Measurements from ENCODE around the gene MCEE.
"Not testable (repeated sequence)": the region's sequence is repeated elsewhere in the genome, so short reads cannot be mapped to it uniquely, and the experiment has no call there.

The MCEE gene

DNA sequence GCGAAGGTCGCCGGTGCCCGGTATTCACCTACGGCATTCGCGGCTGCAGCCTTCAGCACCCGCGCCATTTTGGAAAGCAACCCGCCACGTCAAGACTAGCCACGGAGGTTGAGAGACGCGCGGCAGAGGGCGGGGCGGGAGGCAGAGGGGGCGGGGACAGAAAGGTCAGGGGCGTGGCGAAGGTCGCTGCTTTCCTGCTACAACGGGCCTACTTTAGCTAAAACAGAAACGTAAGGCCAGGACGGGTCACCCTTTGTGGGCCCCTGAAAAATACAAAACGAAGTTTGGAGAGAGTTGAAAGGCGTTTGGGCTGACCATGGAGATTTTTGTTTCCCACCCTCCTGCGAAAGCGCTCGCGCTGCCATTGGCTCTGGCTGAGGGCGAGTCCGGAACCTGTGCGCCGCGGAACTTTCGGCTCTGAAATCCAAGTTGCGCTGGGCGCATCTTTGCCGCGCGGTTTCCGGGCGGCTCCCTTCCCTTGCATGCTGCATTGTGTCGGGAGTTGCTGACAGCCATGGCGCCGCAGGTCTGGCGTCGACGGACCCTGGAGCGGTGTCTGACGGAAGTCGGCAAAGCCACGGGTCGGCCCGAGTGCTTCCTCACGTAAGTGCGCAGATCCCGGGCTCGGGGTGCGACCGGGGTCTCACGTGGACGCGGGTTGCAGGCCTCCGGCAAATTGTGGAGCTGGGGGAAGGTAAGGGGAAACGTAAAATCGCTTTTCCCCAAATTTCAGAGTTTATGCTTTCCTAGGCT is at the start of gene MCEE, which contains the start of gene MPHOSPH10:
TSS of gene MCEE (minus strand) at position 78 of the 753 bp plus-strand sequence. CDS start at position 68, 10 bp downstream.
TSS of gene MPHOSPH10 (plus strand) at position 483 of the 753 bp plus-strand sequence. CDS start at position 515, 32 bp downstream.
- DNase-seq (ENCODE audit: low read depth in 2 of 2) = peak; percentile 78 to 80

DNA sequence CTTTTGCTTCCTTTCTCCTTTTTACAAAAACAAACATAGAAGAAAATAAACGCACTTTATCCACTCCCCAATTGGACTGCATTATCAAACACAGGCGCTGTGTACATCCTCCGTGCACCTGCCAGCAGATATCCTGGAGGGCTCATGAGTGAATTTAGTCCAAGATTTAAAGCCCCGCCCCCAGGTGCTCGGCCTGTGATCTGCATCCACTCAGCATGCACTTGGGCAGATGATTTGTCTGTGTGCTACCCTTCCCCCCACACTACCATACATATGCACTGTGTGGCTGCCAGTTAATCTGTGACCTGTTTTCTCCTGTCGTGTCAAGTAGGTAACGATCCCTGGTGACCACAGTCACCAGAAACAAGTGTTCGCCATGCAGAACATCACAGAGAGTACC is 48.8 kb upstream of the MCEE start:
- DNase-seq (ENCODE audit: low read depth in 2 of 2) = not testable (repeated sequence)

DNA sequence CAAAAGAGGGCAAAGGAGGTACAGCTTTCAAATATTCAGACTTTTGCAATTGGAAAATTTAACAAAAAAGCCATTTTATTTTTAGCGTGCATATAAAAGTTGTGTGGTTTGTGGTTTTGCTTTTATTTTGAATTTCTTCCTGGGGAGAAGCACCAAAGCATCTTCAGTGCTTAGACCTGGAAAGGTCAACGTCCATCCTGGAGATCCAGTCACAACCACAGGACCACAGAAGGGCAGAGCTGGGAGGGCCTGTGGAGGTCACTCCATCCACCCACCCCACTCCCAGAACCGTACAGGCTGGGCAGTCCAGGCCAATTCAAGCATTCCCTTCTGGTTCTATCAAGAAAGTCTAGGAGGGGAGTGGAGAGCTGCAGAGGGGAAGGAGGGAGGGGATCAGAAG is 44.2 kb upstream of the MCEE start:
- DNase-seq (ENCODE audit: low read depth in 2 of 2) = no peak

DNA sequence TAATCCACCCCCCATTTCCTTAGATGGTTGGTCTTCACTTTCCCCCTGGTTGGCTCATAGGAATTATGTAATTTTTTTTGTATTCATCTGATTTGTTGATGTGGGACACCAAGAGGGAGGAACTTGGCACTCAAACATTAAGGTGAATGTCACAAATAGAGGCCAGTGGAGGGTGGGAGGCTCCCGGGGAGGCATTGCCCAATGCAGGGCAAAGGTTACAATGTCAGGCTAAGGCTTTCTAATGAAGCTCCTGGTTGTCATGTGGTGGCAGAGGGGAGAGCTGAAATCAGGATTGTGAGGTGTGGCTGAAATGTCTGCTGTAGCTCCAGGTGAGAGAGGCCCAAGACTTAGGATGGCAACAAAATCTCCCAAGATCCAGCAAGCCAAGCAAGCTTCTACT is 43.1 kb upstream of the MCEE start:
- no peak for DNase-seq (ENCODE audit: low read depth in 2 of 2)

DNA sequence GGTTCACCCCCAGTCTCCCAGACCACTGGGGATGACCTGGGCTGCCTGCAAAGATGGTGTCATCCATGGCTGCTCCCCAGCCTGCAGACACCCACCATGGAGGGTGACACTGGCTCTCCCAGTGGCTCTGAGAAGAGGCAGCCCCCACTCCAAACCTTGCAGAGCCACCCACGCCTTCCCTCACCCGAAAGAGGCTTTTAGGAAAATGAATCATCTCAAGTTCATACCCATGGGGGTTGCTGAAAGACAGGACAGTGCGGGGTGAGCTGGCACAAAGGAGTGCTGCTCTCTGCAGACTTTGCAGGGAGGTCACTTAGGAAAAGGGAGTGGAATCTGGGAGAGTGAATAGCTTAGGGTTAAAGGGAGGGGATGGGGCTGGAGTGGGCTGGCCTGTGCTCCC is 36.8 kb upstream of the MCEE start:
- no peak for DNase-seq (ENCODE audit: low read depth in 2 of 2)

DNA sequence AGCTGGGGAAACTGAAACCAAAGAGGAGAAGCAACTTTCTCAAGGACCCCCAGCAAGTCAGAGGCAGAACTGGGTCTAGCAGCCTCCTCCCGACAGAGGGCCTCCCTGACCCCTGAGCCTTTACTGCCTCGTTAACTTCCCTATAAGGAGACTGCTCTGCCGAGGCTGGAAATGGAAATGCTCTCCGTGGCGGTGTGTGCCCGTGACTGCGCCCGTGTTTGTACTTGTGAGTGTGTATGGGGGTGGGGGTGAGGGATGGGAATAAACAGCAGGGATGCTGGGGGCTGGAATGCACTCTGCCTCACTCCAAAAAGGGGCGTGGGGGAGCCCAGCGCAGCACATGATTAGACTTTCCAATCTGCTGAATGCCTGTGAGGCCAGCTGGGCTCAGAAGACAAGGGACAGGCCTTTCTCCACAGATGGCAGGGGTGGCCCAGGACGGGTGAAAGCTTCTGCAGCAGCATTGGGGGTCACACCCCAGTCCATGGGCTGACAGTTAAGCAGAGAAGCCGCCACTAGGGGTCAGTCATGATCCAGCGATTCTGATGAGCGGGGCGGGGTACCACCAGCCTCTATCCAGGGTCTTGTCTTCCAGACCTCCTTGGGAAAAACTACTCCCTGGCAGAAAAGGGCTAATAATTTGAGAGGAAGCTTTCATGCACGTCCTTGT is 27.2 kb upstream of the MCEE start:
- DNase-seq (ENCODE audit: low read depth in 2 of 2) = peak; percentile 24 to 40

DNA sequence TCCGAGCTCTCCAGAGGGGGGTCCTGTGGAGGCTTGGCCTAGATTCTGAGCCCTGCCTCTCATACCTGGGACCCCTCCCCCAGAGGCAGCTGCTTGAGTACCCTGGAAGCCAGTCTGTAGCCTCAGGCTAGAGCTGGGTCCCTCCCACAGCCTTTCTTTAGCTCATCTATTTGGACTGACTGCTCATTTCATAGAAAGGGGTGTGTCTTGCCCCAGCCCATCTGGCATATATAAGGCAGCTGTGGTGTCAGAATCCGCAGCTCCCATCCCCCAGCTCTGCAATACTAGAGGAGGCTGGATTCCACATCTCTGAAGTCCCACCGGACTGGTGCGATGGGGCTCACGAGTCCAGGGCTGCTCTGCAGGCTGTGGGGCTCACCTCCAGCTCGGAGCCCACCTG is 26.5 kb upstream of the MCEE start:
- DNase-seq (ENCODE audit: low read depth in 2 of 2) = no peak

DNA sequence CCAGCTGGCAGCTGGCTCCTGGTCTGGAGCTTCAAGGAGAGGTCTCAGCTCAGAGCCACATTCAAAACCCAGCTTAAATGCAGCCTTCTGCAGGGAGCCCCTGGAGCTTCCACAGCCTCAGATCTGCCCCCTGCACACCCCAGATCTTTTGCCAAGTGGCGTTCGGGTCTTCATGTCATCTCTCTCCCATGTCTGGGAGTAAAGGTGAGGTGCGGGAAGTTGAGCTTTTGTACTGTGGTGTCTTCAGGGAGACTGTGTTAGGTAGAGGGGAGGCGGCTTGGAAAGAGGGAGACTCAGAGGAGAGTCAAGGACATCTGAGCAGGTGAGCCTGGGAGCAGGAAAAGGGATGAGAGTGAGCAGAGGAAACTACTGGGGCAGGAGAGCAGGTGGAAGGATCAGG is 25.8 kb upstream of the MCEE start:
- no peak for DNase-seq (ENCODE audit: low read depth in 2 of 2)

DNA sequence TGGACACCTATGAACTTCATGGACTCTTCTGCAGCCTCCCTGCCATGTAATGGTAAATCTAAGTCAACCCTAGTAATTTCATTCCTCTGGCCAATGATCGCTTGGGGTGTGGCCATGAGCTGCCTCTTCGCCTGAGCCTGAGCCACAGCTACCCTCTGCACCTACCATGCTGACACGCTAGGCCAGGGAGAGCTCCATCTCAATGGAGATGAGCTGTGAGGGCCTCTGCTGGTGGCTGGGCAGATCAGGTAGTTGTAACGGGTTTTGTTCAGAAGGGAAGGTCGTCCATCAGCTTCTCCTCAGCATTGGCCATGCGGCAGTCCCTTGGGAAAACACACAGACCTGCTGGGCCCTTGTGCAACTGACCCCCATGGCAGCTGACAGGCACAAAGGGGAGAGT is 24.8 kb upstream of the MCEE start:
- DNase-seq (ENCODE audit: low read depth in 2 of 2) = no peak

DNA sequence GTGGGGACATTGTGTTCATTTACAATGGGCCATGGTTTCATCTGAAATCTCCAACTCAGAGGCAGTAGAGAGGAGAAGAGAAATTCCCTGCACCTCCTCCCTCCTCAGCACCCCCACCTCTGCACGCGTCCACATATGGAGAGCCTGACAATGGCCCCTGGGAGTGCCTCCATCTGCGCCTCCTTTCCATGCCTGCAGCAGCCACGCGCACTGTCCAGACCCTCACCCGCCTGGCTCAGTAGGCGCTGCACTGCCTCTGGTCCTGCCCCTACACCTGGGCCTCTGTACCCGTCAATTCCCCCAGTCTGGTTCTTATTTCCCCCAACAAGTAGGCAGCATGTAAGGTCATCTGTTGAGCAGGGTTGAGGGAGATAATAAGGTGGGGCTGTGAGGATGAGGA is 24.2 kb upstream of the MCEE start:
- DNase-seq (ENCODE audit: low read depth in 2 of 2) = no peak

DNA sequence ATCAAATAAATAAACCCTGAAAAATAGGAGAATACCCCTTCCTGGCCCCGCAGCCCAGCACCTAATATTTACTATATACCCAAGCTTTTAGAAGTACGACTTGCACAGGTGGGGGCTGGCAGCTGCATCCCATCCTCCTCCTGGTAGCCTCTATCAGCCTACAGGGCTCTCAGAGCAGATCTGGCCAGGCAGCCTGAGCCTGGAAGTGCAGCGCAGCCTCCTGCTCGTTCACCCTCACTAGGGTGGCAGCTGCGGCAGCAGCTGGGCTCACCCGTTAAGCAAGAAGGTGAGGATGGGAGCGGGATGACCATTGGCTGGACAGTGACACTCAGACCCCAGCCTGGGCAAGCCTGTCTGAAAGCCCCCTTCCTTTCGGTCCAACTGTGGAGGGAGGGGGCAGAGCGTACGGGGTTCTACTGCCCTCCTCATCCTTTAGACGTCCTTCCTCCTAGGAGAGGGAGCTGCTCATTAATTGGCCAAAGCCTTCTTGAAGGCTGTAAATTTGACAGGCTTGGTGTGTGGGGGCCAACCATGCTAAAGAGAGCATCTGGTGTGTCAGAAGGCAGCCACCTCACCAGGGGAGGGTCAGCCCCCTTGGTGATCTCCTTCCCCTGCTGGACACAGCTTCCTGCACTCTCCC is 23.7 kb upstream of the MCEE start:
- no peak for DNase-seq (ENCODE audit: low read depth in 2 of 2)

DNA sequence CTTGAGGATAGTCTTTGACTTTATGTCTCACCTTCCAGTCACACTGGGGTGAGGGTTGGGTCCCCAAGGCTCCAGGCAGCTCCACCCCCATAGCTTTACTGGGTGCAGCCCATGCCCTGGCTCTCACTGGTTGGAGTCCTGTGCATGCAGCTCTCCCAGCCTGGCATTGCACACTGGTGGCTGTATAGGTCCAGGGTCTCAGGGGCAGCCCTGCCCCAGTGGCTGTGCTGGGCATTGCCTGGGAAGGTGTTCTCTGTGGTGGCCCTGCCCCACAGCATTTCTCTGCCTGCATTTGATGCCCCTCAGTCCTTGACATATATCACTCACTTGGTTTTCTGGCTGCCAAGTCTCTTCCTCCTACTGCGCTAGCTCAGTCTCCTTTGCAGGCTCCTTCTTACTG is 21.6 kb upstream of the MCEE start:
- no peak for DNase-seq (ENCODE audit: low read depth in 2 of 2)

DNA sequence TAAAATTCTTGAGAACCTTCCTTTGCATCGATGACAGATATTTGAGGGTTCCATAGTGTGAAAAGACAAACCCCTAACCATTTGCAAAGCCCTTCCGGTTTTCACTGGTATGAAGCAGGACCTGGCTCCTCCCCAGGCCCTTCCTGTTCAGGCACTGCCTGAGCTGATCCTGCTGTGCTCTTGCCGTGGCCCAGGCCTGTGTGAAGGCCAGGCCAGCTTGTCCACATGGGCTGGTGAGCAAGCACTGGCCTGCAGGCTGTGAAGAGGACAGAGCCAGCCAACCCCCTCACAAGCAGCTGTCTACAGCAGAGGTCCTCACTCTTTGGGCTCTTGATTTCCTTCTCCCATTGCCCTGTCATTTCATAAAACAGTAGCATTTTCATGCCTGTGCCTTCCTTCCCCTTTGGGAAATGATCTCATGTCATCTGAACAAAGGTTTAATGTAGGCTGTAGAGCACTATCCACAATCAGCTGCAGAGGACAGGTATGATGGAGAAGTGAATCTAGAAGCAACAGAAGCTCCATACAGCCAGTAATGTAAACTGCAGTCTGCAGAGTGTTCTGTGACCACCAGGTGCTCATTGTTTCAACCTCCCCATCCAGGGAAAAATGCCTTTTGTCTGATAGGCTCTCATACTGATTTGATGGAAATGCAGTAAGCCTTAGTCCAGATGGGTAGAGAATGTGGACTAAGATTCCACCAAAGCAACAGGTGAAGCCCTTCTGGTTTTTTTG is 20.2 kb upstream of the MCEE start:
- DNase-seq (ENCODE audit: low read depth in 2 of 2) = no peak

DNA sequence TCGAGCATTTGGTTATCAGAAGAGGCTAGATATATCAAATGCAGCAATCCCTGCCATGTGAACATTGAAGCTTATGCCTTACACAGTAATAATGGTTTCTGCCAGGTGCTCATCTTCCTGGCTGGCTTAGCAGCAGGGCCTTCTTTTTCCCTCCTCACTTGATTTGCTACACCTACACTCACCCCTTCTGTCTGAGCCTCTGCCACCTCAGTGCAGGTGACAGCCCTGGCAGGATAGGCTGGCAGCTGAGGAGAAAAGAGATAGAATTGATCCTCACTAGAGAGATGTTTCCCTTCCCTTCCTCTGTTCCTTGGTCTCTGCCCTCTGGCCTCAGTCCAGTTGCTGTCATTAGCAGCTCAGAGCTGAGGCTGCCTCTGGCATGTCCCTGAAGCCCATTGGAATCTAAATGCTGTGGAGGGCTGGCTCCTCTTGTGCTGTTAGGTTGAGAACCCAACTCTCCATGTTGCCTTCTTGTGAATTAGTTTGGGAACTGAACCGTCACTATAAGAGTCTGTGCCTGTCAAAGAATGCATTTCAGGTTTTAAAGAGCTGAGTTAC is 18.6 kb upstream of the MCEE start:
- DNase-seq (ENCODE audit: low read depth in 2 of 2) = no peak

DNA sequence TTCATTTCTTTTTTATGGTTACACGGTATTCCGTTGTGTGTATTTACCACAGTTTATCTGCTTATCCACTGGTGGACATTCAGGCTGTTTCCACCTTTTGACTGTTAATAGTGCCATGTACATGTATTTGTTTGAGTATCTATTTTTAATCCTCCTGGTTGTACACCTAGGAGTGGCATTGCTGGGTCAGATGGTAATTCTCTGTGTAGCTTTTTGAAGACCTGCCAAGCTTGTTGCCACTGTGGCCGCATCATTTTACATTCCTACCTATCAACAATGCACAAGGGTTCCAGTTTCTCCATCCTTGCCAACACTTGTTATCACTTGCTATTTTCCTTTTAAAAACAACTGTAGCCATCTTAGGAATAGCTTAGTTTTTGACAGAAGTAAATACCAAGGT is 13.8 kb upstream of the MCEE start:
- DNase-seq (ENCODE audit: low read depth in 2 of 2) = no peak

DNA sequence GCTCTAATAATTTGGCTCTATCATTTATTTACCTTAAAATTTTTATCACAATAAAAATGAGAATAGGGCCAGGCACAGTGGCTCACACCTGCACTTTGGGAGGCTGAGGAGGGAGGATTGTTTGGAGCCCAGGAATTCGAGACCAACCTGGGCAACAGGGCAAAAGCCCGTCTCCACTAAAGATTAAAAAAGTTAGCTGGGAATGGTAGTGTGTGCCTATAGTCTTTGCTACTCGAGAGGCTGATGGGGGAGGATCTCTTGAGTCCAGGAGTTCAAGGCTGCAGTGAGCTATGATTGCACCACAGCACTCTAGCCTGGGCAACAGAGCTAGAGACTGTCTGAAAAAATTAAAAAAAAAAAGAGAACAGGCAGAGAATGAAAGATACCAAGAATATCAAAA is 6.1 kb upstream of the MCEE start:
- no peak for DNase-seq (ENCODE audit: low read depth in 2 of 2)

DNA sequence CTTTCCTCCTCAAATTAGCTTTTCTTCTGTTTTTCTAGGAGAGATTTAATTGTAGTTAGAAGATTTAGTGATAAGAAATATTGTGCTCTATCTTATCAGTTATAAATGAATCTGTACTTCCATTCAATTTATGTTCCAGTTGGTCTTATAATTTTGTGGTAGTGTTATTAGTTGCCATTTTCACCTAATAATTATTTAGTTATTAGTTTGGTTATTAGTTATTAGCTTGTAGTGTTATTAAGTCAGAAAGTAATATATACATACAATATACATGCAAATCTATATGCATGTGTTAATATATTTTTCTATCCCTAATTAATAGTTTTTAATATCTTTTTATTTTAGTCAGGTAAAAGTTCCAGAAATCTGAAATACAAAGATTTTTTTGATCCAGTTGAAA is 3.6 kb upstream of the MCEE start:
- DNase-seq (ENCODE audit: low read depth in 2 of 2) = no peak

DNA sequence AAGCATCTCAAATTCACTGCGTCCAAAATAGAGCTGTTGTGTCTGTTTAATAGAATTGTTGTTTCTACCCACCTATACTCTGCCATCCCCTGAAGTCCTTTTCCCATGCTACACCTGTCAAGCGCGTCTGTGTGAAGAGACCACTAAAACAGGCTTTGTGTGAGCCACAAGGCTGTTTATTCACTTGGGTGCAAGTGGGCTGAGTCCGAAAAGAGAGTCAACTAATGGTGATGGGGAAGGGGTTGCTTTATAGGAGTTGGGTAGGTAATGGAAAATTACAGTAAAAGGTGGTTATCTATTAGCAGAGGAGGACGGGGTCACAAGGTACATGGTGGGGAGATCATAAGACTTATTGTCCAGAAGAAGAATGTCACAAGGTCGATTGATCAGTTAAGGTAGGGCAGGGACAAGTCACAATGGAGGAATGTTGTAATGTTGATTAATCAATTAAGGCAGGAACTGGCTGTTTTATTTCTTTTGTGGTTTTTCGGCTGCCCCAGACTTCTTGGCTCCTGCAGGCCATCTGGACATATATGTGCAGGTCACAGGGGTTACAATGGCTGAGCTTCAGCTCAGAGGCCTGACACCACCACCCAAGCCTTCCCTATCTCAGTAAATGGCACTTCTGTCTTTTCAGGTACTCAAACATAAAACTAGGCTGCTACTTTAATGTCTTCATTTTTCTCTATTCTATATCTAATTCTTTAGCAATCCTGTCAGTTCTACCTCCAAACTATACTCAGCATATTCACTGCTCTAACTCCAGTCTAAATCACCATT is 1.5 kb upstream of the MCEE start:
- DNase-seq (ENCODE audit: low read depth in 2 of 2) = not testable (repeated sequence)

DNA sequence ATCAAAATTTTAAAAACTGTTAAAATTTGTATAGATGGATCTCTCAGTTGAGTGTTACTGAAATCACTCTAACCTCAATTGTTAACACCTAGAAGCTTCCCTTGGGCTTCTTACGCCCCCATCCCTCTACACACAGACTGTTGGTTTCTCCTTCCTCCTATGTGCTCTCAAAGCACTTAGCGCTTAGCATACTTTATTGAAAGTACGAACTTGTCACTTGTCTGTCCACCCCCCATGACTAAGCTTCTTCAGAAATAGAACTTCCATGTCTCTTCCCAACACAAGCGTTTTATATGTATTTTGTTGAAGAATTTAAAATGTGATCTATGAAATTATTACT is 846 bp upstream of the MCEE start:
- no peak for DNase-seq (ENCODE audit: low read depth in 2 of 2)

DNA sequence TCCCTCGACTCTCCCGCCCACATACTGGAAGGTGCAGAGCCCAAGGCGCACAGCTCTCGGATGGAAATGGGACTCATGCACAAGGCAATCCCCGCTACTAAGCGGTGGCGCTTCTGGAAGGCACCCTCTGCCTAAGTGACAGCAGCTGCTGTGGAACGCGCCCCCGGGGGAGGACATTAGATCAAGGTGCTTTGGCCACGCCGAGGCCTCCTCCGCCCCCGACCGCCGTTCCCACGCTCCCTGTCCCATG is 202 bp downstream of the MCEE start:
- DNase-seq (ENCODE audit: low read depth in 2 of 2) = no peak

DNA sequence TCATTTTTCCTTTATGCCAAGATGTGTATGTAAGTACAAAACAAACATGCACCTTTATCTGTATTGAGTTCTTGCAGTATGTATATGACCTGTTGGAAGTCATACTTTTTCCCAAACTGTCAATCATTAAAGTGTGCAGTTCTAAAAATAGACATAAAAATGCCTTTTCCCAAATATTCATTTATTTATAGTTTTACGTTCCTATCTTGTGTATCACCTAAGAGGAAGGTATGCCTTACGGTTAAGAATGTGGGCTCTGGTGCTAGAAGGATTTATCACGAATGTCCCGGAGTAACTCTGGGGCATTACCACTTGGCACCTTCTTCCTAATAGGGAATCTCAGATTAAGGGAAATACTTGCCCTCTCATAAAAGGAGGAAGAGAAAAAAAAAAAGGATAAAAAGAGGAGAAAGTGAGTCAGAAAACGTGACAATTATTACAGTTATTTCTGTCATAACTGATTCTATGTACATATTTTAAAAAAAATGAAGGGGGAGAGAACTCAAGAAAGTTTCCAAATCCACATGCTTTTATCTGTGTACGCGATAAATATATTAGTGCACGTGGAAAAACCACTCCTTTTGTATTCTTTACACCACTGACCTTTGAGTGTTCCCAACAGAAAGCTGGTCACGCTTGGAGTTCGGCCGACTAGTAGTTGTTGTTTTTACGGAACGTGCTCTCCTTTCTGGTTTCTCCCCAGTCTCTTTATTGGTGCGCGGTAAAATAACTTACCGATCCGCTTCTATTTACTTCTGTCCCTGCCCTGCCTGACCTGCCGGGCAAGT is 721 bp downstream of the MCEE start:
- DNase-seq (ENCODE audit: low read depth in 2 of 2) = no peak

Data from stimulated activated CD8-positive, alpha-beta memory T cell treated with anti-CD3 and anti-CD28 coated beads, Interleukin-2, amount 100 ng/mL, for 1 hour (primary cell).